GM21526 (cell line): ENCODE data around the gene LRRC40.

Experiments used
- ATAC-seq: cut with Tn5 transposase; IDR thresholded peaks from one replicate; pipeline ENCODE4 v1.9.1; 2021; ENCODE audit warnings: moderate library complexity; ENCODE audit not compliant: unreplicated experiment, low FRiP score

LRRC40 gene

GRCh38 chr1:70140343-70140742, 65.0 kb downstream of the LRRC40 start:
- no peak for ATAC-seq

DNA sequence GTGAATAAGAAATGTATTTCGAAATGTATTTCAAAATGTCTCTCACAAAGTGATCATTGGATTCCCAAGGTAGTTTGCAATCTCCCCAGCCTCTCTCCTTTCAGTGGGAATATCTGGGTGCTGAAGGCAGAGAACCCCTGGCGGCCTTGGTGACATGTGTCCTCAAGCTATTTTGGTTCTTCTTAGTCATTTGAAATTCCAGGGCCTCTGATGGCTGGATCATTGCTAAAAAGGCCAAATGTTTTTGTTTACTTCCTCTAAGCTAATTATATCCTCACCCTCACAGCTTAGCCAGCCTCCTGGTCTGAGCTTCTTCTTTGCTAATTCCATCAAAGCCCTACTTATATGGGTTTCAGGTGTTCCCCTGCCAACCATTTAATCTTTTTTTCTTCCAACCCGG, 71.2 kb downstream of the LRRC40 start:
- no peak for ATAC-seq

DNA sequence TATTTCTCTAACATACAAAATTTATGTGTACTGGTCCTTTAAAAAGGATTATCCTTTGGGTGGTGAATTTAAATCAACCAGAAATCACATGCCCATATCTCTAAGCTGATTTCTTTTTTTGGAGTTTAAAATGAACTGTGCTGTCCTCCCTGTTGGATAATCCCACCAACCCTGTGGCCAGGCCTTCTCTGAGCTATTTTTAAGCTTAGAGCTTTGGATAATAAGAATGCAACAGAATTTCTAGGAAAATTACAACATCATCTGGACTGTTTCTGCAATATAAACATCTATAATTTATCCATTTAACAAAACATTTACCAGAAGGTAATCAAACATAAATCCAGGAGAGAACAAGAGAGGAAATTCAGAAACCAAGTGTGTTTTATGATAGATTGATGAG, 88.3 kb downstream of the LRRC40 start:
- ATAC-seq: no peak

- no peak for ATAC-seq
Observed at GRCh38 chr1:70115315-70115714, 90.1 kb downstream of the LRRC40 start.

DNA sequence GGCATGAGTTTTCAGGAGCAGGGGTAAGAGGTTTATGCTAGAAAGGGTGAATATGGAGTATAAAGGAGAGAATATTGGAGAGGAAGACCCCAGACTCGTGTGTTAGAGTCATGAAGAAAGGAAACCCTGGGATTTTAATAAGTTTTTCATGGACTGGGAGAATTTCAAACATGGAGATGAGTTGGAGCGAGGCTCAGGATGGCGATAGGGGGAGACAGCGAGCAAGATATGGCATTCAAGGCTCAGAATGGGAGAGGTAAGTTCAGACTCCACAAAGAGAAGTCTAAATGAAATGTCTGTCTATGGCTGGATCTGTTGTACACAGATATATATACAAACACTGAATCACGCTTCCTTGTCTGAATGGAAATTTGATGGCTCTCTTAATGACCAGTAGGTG, 92.5 kb downstream of the LRRC40 start:
- ATAC-seq: no peak

GRCh38 chr1:70109241-70109640, 96.1 kb downstream of the LRRC40 start:
- ATAC-seq: no peak

GRCh38 chr1:70103770-70104169, 101.6 kb downstream of the LRRC40 start:
- ATAC-seq: no peak

GRCh38 chr1:70101774-70102173, 103.6 kb downstream of the LRRC40 start:
- no peak for ATAC-seq

DNA sequence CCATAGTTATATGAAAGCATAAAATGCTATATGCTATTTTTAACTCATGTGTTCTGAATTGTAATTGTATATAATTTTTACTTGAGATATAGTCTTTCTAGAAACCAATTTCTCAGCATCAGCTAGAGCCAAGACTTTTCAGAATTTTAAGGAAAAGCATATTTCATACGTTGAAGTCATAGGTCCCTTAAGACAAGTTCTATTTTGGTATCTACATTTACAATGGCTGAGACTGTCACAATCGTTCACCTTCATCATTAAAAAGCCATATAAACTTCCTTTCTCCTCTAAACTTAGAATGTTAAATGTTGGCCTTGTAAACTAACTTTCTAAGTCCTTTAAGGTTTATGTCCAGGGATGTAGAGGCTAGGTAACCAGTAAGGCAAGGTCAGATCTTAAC, 104.1 kb downstream of the LRRC40 start:
- ATAC-seq: no peak
